Neural cell (in vitro differentiated cells): ENCODE results near the gene MYLK. TPM values are rescaled to one million over a fixed set of nuclear protein-coding genes. Genes with fewer than 3 reads are reported as not detected.

ENCODE experiments used
- H2AFZ ChIP-seq: fragments of 200-600, 300-800 bp; sonication (generic), shearing (Covaris generic); 2 replicates; pipeline ENCODE4 v1.6.0; 2014; ENCODE audit warnings: low read depth, mild to moderate bottlenecking, antibody characterized with exemption, low read length, moderate library complexity
- H3F3A ChIP-seq: fragments of 200-600 bp; shearing (Covaris generic); 2 replicates; pipeline ENCODE4 v1.6.1; 2016; ENCODE audit warnings: mild to moderate bottlenecking, moderate library complexity, mixed read lengths, antibody characterized with exemption, low read length; ENCODE audit not compliant: insufficient read depth, poor library complexity, severe bottlenecking
- H3K27ac ChIP-seq: fragments of 200-600, 300-800 bp; sonication (generic), shearing (Covaris generic); 2 replicates; pipeline ENCODE4 v1.5.1; 2014; ENCODE audit warnings: mild to moderate bottlenecking, low read length, moderate library complexity
- H3K27me3 ChIP-seq: fragments of 300-800, 200-600 bp; sonication (generic), shearing (Covaris generic); 2 replicates; pipeline ENCODE4 v1.6.0; 2014; ENCODE audit warnings: mild to moderate bottlenecking, low read depth, low read length, moderate library complexity; ENCODE audit not compliant: insufficient read depth
- H3K36me3 ChIP-seq: fragments of 300-800, 200-600 bp; sonication (generic), shearing (Covaris generic); 2 replicates; pipeline ENCODE4 v1.5.1; 2014; ENCODE audit warnings: mild to moderate bottlenecking, antibody characterized with exemption, low read length, moderate library complexity; ENCODE audit not compliant: insufficient read depth
- H3K4me2 ChIP-seq: fragments of 300-800, 200-600 bp; sonication (generic), shearing (Covaris generic); 2 replicates; pipeline ENCODE4 v1.6.0; 2014; ENCODE audit warnings: mild to moderate bottlenecking, low read length
- H3K4me3 ChIP-seq: fragments of 300-800, 200-600 bp; sonication (generic), shearing (Covaris generic); 2 replicates; pipeline ENCODE4 v1.5.1; 2014; ENCODE audit warnings: mild to moderate bottlenecking, low read length, moderate library complexity
- H3K79me2 ChIP-seq: fragments of 200-600 bp; shearing (Covaris generic); replicated peaks from 2 replicates; pipeline ENCODE4 v1.6.0; 2014; ENCODE audit warnings: mild to moderate bottlenecking, low read length, moderate library complexity; ENCODE audit not compliant: insufficient read depth
- H3K9ac ChIP-seq: fragments of 300-800, 200-600 bp; sonication (generic), shearing (Covaris generic); 2 replicates; pipeline ENCODE4 v1.6.1; 2016; ENCODE audit warnings: mild to moderate bottlenecking, low read length, mixed read lengths
- H3K9me2 ChIP-seq: fragments of 200-600 bp; shearing (Covaris generic); 2 replicates; pipeline ENCODE4 v1.6.1; 2016; ENCODE audit warnings: mild to moderate bottlenecking, low read length, mixed read lengths; ENCODE audit not compliant: insufficient read depth
- H3K9me3 ChIP-seq: fragments of 200-600, 300-800 bp; sonication (generic), shearing (Covaris generic); 2 replicates; pipeline ENCODE4 v1.6.1; 2016; ENCODE audit warnings: mild to moderate bottlenecking, mixed run types, low read length, moderate library complexity, mixed read lengths
- H4K20me1 ChIP-seq: fragments of 200-600 bp; shearing (Covaris generic); 2 replicates; pipeline ENCODE4 v1.6.1; 2016; ENCODE audit warnings: mild to moderate bottlenecking, mixed run types; ENCODE audit not compliant: insufficient read depth
- EP300 ChIP-seq: fragments of 450-650 bp; conservative IDR thresholded peaks from 2 replicates; pipeline ENCODE4 v1.6.1; 2014; ENCODE audit warnings: antibody characterized with exemption, mild to moderate bottlenecking, moderate library complexity; ENCODE audit not compliant: poor library complexity, severe bottlenecking
- EZH2 ChIP-seq: fragments of 200-600, 300-800 bp; shearing (Covaris generic), sonication (generic); IDR thresholded peaks from 2 replicates; pipeline ENCODE4 v1.6.1; 2014; ENCODE audit warnings: antibody characterized with exemption, low read length, borderline replicate concordance, mild to moderate bottlenecking; ENCODE audit not compliant: insufficient read depth, poor library complexity, severe bottlenecking
- MXI1 ChIP-seq: fragments of 450-650 bp; conservative IDR thresholded peaks from 2 replicates; pipeline ENCODE4 v1.6.1; 2014; ENCODE audit warnings: antibody characterized with exemption, mild to moderate bottlenecking; ENCODE audit not compliant: poor library complexity, severe bottlenecking
- POLR2AphosphoS5 ChIP-seq: IDR thresholded peaks from 2 replicates; pipeline ENCODE4 v1.6.1; 2012
- RAD21 ChIP-seq: fragments of 450-650 bp; conservative IDR thresholded peaks from 2 replicates; pipeline ENCODE4 v1.6.1; 2014; ENCODE audit warnings: antibody characterized with exemption, mild to moderate bottlenecking, moderate library complexity
- SMC3 ChIP-seq: fragments of 450-650 bp; conservative IDR thresholded peaks from 2 replicates; pipeline ENCODE4 v1.6.1; 2014; ENCODE audit warnings: antibody characterized with exemption, mild to moderate bottlenecking, moderate library complexity; ENCODE audit not compliant: poor library complexity
- TAF1 ChIP-seq: IDR thresholded peaks from 2 replicates; pipeline ENCODE4 v1.6.1; 2012; ENCODE audit warnings: low read depth
- polyA plus RNA-seq: library from polyadenylated mRNA; depleted of rRNA; stranded (reverse); fragments of >200 nt; gene quantifications from 2 replicates; pipeline ENCODE4 v1.2.3, GENCODE V29; 2014
- TF ChIP-seq, protein P1 (sequence below): fragments of 450-650 bp; IDR thresholded peaks from 2 replicates; pipeline ENCODE4 v1.5.1; 2014; ENCODE audit warnings: antibody characterized with exemption, mild to moderate bottlenecking, moderate library complexity; ENCODE audit not compliant: poor library complexity, severe bottlenecking
- TF ChIP-seq, protein P2 (sequence below): IDR thresholded peaks from 2 replicates; pipeline ENCODE4 v1.6.1; 2012; ENCODE audit warnings: borderline replicate concordance

MYLK gene
- polyA plus RNA-seq, 1 donor from 2014 or later = 0.43 TPM

DNA sequence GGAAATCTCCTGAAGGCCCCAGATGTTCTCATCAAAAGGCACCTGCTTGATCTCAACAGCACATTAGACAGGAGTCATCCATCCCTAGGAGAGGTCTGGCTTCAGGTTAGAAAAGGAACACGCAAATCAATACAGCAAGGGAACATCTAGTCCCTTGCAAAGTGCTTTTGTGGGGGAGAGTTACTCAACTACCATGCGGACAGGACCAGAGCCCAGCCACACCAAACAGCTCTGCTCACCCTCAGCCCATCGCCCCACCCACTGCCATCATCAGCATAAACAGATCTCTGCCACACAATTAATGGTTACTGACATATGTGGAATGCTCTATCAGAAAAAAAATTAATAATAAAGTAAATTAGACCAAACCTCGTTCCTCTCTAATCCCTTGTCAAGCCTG is 85.6 kb downstream of the MYLK start:
- H3K27me3 ChIP-seq = no peaks in the 10 kb centered on the region
- no peak for TF ChIP-seq POLR2AphosphoS5
- TF ChIP-seq MXI1 = no peak
- TF ChIP-seq, protein P1, sequence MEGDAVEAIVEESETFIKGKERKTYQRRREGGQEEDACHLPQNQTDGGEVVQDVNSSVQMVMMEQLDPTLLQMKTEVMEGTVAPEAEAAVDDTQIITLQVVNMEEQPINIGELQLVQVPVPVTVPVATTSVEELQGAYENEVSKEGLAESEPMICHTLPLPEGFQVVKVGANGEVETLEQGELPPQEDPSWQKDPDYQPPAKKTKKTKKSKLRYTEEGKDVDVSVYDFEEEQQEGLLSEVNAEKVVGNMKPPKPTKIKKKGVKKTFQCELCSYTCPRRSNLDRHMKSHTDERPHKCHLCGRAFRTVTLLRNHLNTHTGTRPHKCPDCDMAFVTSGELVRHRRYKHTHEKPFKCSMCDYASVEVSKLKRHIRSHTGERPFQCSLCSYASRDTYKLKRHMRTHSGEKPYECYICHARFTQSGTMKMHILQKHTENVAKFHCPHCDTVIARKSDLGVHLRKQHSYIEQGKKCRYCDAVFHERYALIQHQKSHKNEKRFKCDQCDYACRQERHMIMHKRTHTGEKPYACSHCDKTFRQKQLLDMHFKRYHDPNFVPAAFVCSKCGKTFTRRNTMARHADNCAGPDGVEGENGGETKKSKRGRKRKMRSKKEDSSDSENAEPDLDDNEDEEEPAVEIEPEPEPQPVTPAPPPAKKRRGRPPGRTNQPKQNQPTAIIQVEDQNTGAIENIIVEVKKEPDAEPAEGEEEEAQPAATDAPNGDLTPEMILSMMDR = no peak
- TF ChIP-seq RAD21 = no peak
- no peak for TF ChIP-seq SMC3
- TF ChIP-seq TAF1 = no peak
- TF ChIP-seq, protein P2, sequence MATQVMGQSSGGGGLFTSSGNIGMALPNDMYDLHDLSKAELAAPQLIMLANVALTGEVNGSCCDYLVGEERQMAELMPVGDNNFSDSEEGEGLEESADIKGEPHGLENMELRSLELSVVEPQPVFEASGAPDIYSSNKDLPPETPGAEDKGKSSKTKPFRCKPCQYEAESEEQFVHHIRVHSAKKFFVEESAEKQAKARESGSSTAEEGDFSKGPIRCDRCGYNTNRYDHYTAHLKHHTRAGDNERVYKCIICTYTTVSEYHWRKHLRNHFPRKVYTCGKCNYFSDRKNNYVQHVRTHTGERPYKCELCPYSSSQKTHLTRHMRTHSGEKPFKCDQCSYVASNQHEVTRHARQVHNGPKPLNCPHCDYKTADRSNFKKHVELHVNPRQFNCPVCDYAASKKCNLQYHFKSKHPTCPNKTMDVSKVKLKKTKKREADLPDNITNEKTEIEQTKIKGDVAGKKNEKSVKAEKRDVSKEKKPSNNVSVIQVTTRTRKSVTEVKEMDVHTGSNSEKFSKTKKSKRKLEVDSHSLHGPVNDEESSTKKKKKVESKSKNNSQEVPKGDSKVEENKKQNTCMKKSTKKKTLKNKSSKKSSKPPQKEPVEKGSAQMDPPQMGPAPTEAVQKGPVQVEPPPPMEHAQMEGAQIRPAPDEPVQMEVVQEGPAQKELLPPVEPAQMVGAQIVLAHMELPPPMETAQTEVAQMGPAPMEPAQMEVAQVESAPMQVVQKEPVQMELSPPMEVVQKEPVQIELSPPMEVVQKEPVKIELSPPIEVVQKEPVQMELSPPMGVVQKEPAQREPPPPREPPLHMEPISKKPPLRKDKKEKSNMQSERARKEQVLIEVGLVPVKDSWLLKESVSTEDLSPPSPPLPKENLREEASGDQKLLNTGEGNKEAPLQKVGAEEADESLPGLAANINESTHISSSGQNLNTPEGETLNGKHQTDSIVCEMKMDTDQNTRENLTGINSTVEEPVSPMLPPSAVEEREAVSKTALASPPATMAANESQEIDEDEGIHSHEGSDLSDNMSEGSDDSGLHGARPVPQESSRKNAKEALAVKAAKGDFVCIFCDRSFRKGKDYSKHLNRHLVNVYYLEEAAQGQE = no peak
- no peak for TF ChIP-seq EZH2
- TF ChIP-seq EP300 = no peak
- no peaks in the 10 kb centered on the region for H3K9me3 ChIP-seq
- H4K20me1 ChIP-seq = no peaks in the 10 kb centered on the region
- no peaks in the 10 kb centered on the region for H3K9me2 ChIP-seq
- no peak overlapping the region for H2AFZ ChIP-seq
- H3K27ac ChIP-seq = no peak overlapping the region
- no peaks in the 10 kb centered on the region for H3K36me3 ChIP-seq
- no peaks in the 10 kb centered on the region for H3K79me2 ChIP-seq
- no peak overlapping the region for H3K4me2 ChIP-seq
- no peaks in the 10 kb centered on the region for H3F3A ChIP-seq
- no peak overlapping the region for H3K9ac ChIP-seq
- no peak overlapping the region for H3K4me3 ChIP-seq

DNA sequence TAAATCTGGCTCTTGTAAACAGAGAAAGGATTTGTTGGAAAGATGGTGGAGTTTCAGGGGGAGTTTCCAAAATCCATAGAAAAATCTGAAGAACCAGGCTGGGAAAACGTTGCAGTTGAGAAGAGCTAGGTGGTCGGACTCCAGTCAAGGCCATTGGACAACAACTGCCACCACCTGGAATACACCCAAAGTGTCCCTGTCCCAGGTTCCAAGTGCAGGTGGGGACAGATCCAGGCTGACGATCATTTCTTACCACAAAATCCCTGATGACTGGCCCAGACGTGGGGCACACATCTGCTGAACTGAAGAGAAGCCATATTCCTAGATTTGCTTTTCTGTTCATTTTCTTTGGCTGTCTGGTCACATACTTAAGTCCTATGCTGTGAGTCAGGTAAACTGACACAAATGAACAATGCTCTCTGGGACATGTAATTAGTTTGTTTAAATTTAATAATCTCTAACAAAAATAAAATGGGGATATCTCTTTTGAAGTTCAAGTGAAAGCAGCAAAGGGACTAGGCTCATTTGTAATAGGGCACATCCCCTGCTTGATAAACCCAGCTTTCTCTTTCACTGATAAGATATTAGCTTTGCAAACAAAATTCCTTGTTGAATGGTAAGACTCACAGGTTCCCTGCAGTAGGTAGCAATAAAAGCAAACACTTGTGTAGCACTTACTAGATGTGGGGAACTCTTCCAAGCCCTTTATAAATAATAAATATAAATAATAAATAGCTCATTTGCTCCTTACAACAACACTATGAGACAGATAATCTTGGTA is 88.5 kb downstream of the MYLK start:
- Histone ChIP-seq H2AFZ (no peak overlapping the region), H3K4me2 (no peak overlapping the region), H3K9ac (no peak overlapping the region), H3K27me3 (no peaks in the 10 kb centered on the region), H3K4me3 (no peak overlapping the region), H3K27ac (no peak overlapping the region), H3K9me2 (no peaks in the 10 kb centered on the region), H4K20me1 (no peaks in the 10 kb centered on the region), H3K79me2 (no peaks in the 10 kb centered on the region), H3F3A (no peaks in the 10 kb centered on the region), H3K36me3 (no peaks in the 10 kb centered on the region), H3K9me3 (no peaks in the 10 kb centered on the region)
- TF ChIP-seq POLR2AphosphoS5 (no peak), MXI1 (no peak), SMC3 (no peak), EZH2 (no peak), EP300 (no peak), RAD21 (no peak), TAF1 (no peak)
- TF ChIP-seq, protein P1 = no peak
- TF ChIP-seq, protein P2 = no peak
